GM10266 (cell line): ENCODE results near the gene SLC22A13.

Experiments used
- DNase-seq: peaks from one replicate; pipeline ENCODE4 v3.0.0; 2012; ENCODE audit errors: extremely low spot score
- TF ChIP-seq, protein P1 (sequence below): IDR thresholded peaks from 2 replicates; pipeline ENCODE4 v1.5.1; 2012; ENCODE audit warnings: mild to moderate bottlenecking, low read depth; ENCODE audit not compliant: control insufficient read depth, insufficient read depth; ENCODE audit errors: missing control alignments

The SLC22A13 gene

DNA sequence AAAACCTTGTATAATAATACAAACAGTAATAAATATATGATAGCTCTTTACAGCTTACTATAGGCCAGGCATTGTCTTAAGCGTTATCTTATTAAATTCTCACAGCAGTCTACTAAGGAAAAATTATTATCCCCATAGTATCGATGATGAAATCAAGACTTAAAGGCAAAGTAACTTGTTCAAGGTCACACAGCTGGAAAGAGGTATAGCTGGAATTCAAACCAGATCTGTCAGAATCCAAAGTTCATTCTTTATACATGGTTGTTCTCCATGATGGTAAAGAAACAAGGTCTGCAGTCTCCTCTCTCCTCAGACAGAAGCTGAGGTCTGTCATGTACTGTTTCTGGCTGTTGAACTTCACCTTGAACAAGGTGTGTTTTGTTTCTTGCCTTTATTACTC is 15.4 kb upstream of the SLC22A13 start:
- TF ChIP-seq, protein P1, sequence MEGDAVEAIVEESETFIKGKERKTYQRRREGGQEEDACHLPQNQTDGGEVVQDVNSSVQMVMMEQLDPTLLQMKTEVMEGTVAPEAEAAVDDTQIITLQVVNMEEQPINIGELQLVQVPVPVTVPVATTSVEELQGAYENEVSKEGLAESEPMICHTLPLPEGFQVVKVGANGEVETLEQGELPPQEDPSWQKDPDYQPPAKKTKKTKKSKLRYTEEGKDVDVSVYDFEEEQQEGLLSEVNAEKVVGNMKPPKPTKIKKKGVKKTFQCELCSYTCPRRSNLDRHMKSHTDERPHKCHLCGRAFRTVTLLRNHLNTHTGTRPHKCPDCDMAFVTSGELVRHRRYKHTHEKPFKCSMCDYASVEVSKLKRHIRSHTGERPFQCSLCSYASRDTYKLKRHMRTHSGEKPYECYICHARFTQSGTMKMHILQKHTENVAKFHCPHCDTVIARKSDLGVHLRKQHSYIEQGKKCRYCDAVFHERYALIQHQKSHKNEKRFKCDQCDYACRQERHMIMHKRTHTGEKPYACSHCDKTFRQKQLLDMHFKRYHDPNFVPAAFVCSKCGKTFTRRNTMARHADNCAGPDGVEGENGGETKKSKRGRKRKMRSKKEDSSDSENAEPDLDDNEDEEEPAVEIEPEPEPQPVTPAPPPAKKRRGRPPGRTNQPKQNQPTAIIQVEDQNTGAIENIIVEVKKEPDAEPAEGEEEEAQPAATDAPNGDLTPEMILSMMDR, result no peak
- no peak for DNase-seq

DNA sequence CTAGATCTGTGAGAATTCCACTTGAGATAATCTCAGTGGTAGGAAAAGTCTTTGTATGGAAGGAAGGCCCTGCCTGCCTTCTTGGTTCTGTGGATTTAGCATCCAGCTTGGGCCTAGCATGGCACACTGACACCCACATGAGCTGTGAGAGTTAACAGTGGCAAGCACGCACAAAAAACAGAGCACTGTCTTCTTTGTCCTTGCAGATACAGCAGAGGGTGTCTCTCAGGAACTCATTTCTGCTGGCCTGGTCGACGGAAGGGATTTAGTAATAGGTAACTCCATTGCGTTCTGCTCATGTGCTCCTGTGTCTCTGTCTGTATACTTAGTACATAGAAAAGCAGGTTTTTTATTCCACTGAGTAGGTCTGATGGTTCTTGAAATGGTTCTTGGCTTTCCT is 14.4 kb upstream of the SLC22A13 start:
- DNase-seq, result no peak
- TF ChIP-seq, protein P1, result no peak

DNA sequence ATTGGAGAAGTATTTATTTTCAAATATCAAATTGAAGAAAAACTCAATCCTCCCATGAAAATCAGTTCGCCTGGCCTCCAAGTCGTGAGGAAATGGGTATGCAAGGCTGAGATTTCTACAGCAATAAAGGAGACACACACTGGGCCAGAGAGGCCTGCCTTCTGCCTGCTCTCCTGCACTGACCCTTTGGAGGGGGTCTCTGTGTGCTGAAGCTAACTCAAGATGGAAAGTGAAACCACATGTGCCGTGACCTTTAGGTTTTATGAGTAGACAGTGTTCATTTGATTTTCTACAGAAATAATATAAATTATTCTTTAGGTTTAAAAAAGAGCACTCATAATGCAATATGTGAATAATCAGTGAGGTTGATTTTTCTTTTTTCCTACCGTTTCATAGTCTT is 11.9 kb upstream of the SLC22A13 start:
- no peak for DNase-seq
- TF ChIP-seq, protein P1, result no peak

DNA sequence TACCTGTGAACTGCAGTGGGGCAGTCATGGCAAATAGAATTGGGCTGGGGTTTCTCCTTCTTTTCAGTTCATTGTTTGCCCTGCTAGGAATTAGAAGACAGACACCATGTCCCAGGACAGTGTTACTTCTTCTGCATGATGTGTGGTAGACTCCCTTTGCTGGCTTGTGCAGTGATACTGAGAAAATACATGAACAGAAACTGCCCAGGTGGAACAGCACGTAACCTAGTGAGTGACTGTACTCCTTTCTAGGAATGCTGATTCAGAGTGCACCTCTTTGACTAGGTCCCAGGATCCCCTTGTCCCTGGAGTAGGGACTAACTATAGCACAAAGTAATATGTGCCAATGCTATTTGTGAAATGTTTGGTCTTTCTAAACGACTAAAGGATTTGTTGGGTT is 10.7 kb upstream of the SLC22A13 start:
- DNase-seq, result no peak
- TF ChIP-seq, protein P1, result no peak

DNA sequence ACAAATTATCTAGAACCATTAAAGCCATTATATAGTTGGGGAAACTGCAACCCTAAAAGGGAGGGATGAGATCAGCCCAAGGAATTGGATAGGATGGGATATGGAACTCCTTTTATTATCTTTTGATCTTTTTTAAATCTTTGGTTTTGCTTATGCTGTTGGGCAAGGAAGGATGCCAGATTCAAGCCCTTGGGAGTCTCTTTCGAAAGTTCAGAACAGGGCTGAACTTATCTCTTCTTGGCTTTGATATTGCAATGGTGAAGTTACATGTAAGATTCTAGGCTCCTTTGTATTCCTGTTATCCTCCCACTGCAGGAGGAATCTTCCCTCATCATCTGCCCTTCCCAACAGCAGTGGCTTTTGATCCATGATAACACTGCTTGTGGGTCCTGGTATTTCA is 10.0 kb upstream of the SLC22A13 start:
- no peak for DNase-seq
- TF ChIP-seq, protein P1, result no peak

DNA sequence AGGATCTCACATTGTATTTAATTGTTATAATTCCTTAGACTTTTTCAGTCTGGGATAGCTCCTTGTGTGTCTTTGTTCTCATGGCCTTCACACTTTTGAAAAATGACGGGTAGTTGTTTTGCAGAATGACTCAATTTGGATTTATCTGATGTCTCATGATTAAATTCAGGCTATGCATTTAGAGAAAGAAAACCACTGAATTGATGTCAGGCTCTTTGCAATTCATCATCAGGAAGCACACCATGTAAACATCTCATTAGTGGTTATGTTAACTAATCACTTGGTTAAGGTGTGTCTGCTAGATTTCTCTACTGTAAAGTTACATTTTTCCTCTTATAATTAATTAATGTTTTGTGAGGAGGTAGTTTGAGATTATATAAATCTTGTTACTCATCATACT is 8.0 kb upstream of the SLC22A13 start:
- TF ChIP-seq, protein P1, result no peak
- no peak for DNase-seq

DNA sequence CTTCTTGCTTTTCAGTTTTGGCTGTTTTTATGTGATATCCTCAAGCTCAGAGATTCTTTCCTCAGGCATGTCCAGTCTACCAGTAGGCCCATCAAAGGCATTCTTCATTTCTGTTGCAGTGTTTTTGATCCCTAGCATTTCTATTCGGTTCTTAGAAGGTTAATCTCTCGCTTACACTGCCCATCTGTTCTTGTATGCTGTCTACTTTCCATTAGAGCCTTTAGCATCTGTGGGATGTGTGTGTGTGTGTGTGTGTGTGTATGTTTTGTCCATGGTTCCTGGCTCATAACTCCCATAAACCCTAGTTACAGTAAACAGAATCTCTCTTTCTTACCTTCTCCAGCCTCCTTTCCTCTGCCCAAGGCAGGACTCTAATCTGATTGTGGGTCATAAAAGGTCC is 5.1 kb upstream of the SLC22A13 start:
- TF ChIP-seq, protein P1, result no peak
- DNase-seq, result no peak
